Liver (tissue), 9 donors: ENCODE results near the gene TERT. TPM values are rescaled to one million over a fixed set of nuclear protein-coding genes. Genes with fewer than 3 reads are reported as not detected.

ENCODE experiments used
- DNase-seq: peaks from one replicate; pipeline ENCODE4 v3.0.0-alpha.2; 2017; ENCODE audit warnings: low spot score
- H3K27ac ChIP-seq, 2 donors: one replicate each; pipeline ENCODE4 v1.7.0; 2013; ENCODE audit warnings: inconsistent platforms in 2 of 2, low read length in 2 of 2, control low read depth in 1 of 2, low read depth in 1 of 2, mild to moderate bottlenecking in 1 of 2
- H3K27me3 ChIP-seq, 4 donors: one replicate each; pipeline versions ENCODE4 v1.6.1 to v1.7.0; 2013; ENCODE audit warnings: low read length in 3 of 4, inconsistent platforms in 1 of 4, mild to moderate bottlenecking in 1 of 4, moderate library complexity in 1 of 4; ENCODE audit not compliant: control insufficient read depth in 4 of 4, insufficient read depth in 4 of 4
- H3K36me3 ChIP-seq, 4 donors: one replicate each; pipeline versions ENCODE4 v1.6.1 to v1.7.0; 2013; ENCODE audit warnings: low read length in 3 of 4, mild to moderate bottlenecking in 3 of 4, low read depth in 1 of 4, moderate library complexity in 1 of 4; ENCODE audit not compliant: control insufficient read depth in 4 of 4, insufficient read depth in 3 of 4
- H3K4me1 ChIP-seq, 4 donors: one replicate each; pipeline versions ENCODE4 v1.6.1 to v1.7.0; 2013; ENCODE audit warnings: low read length in 3 of 4, mild to moderate bottlenecking in 3 of 4, moderate library complexity in 1 of 4; ENCODE audit not compliant: control insufficient read depth in 4 of 4, insufficient read depth in 4 of 4
- H3K4me3 ChIP-seq, 3 donors: one replicate each; pipeline versions ENCODE4 v1.6.1 to v1.7.0; 2013; ENCODE audit warnings: low read length in 3 of 3, control low read depth in 1 of 3, low read depth in 1 of 3, mild to moderate bottlenecking in 1 of 3
- H3K9ac ChIP-seq, 2 donors: one replicate each; pipeline ENCODE4 v1.7.0; 2013; ENCODE audit warnings: low read length in 2 of 2, mild to moderate bottlenecking in 2 of 2, moderate library complexity in 2 of 2, control low read depth in 1 of 2, low read depth in 1 of 2
- H3K9me3 ChIP-seq, 4 donors: one replicate each; pipeline versions ENCODE4 v1.6.1 to v1.7.0; 2013; ENCODE audit warnings: low read length in 3 of 4; ENCODE audit not compliant: control insufficient read depth in 4 of 4
- ATF3 ChIP-seq: IDR thresholded peaks from 2 replicates; pipeline ENCODE4 v1.6.1; 2016; ENCODE audit warnings: antibody characterized with exemption
- CTCF ChIP-seq: fragments of 150-350 bp; IDR thresholded peaks from 2 replicates; pipeline ENCODE4 v1.5.1; 2017; ENCODE audit warnings: improper control_type of control experiment, low read depth, low read length; ENCODE audit not compliant: missing input control
- EGR1 ChIP-seq, 2 donors: IDR thresholded peaks; 2 replicates each; pipeline ENCODE4 v1.6.1; 2016 to 2018; ENCODE audit warnings: antibody characterized with exemption in 2 of 2, low read depth in 2 of 2
- FOXA1 ChIP-seq: IDR thresholded peaks from 2 replicates; pipeline ENCODE4 v1.6.1; 2016; ENCODE audit warnings: antibody characterized with exemption
- FOXA2 ChIP-seq: IDR thresholded peaks from 2 replicates; pipeline ENCODE4 v1.6.1; 2016; ENCODE audit warnings: antibody characterized with exemption
- GABPA ChIP-seq, 2 donors: IDR thresholded peaks in 1 of 2; conservative IDR thresholded peaks in 1 of 2; 2 replicates each; pipeline ENCODE4 v1.6.1; 2016; ENCODE audit warnings: antibody characterized with exemption in 2 of 2, mild to moderate bottlenecking in 1 of 2, moderate library complexity in 1 of 2
- HNF4A ChIP-seq, 2 donors: conservative IDR thresholded peaks; 2 replicates each; pipeline ENCODE4 v1.6.1; 2016; ENCODE audit warnings: antibody characterized with exemption in 2 of 2, mild to moderate bottlenecking in 2 of 2
- HNF4G ChIP-seq: IDR thresholded peaks from 2 replicates; pipeline ENCODE4 v1.6.1; 2016; ENCODE audit warnings: antibody characterized with exemption
- JUND ChIP-seq, 2 donors: IDR thresholded peaks; 2 replicates each; pipeline ENCODE4 v1.6.1; 2016; ENCODE audit warnings: antibody characterized with exemption in 2 of 2
- MAX ChIP-seq: IDR thresholded peaks from 2 replicates; pipeline ENCODE4 v1.6.1; 2016; ENCODE audit warnings: antibody characterized with exemption
- NR2F2 ChIP-seq: IDR thresholded peaks from 2 replicates; pipeline ENCODE4 v1.6.1; 2016; ENCODE audit warnings: antibody characterized with exemption
- RAD21 ChIP-seq, 2 donors: IDR thresholded peaks; 2 replicates each; pipeline ENCODE4 v1.6.1; 2016; ENCODE audit warnings: antibody characterized with exemption in 2 of 2, mild to moderate bottlenecking in 2 of 2
- REST ChIP-seq: IDR thresholded peaks from 2 replicates; pipeline ENCODE4 v1.6.1; 2016; ENCODE audit warnings: antibody characterized with exemption, mild to moderate bottlenecking
- RXRA ChIP-seq, 2 donors: IDR thresholded peaks; 2 replicates each; pipeline ENCODE4 v1.6.1; 2017 to 2018; ENCODE audit warnings: antibody characterized with exemption in 2 of 2, mild to moderate bottlenecking in 1 of 2
- SP1 ChIP-seq: IDR thresholded peaks from 2 replicates; pipeline ENCODE4 v1.6.1; 2018; ENCODE audit warnings: antibody characterized with exemption, mild to moderate bottlenecking
- TAF1 ChIP-seq: conservative IDR thresholded peaks from 2 replicates; pipeline ENCODE4 v1.6.1; 2016; ENCODE audit warnings: antibody characterized with exemption, mild to moderate bottlenecking
- YY1 ChIP-seq: IDR thresholded peaks from 2 replicates; pipeline ENCODE4 v1.6.1; 2016; ENCODE audit warnings: antibody characterized with exemption, mild to moderate bottlenecking
- ZBTB33 ChIP-seq: IDR thresholded peaks from 2 replicates; pipeline ENCODE4 v1.6.1; 2016; ENCODE audit warnings: antibody characterized with exemption
- WGBS: extraction: QIAGEN DNeasy Blood & Tissue Kit; methylation state at CpG from one replicate; pipeline ENCODE4 v1.1.7; 2013; 5-methylcytosine and 5-hydroxymethylcytosine counted together
- polyA plus RNA-seq, 2 donors: library from polyadenylated mRNA; stranded (reverse) in 1 of 2; unstranded in 1 of 2; fragments of 200-250 nt in 1 of 2; fragments of >200 nt in 1 of 2; fragmentation: Nextera tagmentation in 1 of 2; extraction: Ambion mirVana in 1 of 2; gene quantifications; one replicate each; pipeline versions ENCODE4 v1.2.1 to v1.2.3, GENCODE V29; 2013 to 2015
- total RNA-seq, 2 donors: library from RNA; depleted of rRNA; stranded (reverse); fragments of >200 nt; gene quantifications; one replicate each; pipeline ENCODE4 v1.2.3, GENCODE V29; 2014
- donor health status: healthy.
- donor health status: healthy.
- donor health status: healthy.
- donor health status: healthy.
- donor health status: healthy.

TERT gene
- total and polyA plus RNA-seq, 4 donors: 0.14 TPM; not detected in 3

GRCh38 chr5:1235838-1236237 is 59.0 kb downstream of the TERT start:
- Histone ChIP-seq H3K27ac (no peak overlapping the region), H3K9ac (no peak overlapping the region), H3K27me3 (no peaks in the 10 kb centered on the region), H3K9me3 (peaks cover 0 to 6% (median 3%) of the 10 kb centered on the region in 4 donors), H3K36me3 (no peaks in the 10 kb centered on the region), H3K4me3 (no peak overlapping the region), H3K4me1 (no peaks in the 10 kb centered on the region)
- WGBS: 95% methylated on average over 1 of the region's 1 CpG
- TF ChIP-seq ATF3 (no peak), TAF1 (no peak), EGR1 (IDR thresholded peaks at IDR 0.05; ENCODE audit: low read depth in 2 of 2) (no peak), RXRA (IDR thresholded peaks at IDR 0.05) (no peak), JUND (IDR thresholded peaks at IDR 0.05) (no peak), RAD21 (IDR thresholded peaks at IDR 0.05) (no peak), MAX (no peak), FOXA2 (no peak), GABPA (IDR thresholded peaks at IDR 0.05 in 1 of 2, conservative IDR thresholded peaks at IDR 0.05 in 1 of 2) (no peak), HNF4A (conservative IDR thresholded peaks at IDR 0.05) (no peak), SP1 (no peak), REST (no peak), HNF4G (no peak), NR2F2 (no peak), CTCF (no peak), FOXA1 (no peak), YY1 (no peak), ZBTB33 (no peak)
- DNase-seq: no peak
